Neuron (in vitro differentiated cells): Measurements from ENCODE around the gene MRPL55.

ENCODE experiments used
- H2AFZ ChIP-seq: one replicate; pipeline ENCODE4 v1.6.1; 2013; ENCODE audit warnings: low read depth, mild to moderate bottlenecking, inconsistent platforms, low read length, moderate library complexity
- H3K27me3 ChIP-seq: one replicate; pipeline ENCODE4 v1.6.1; 2013; ENCODE audit warnings: low read length; ENCODE audit not compliant: insufficient read depth
- H3K36me3 ChIP-seq: one replicate; pipeline ENCODE4 v1.6.1; 2013; ENCODE audit warnings: low read length; ENCODE audit not compliant: insufficient read depth
- H3K4me1 ChIP-seq: one replicate; pipeline ENCODE4 v1.6.1; 2013; ENCODE audit warnings: low read length; ENCODE audit not compliant: insufficient read depth
- H3K4me3 ChIP-seq: 2 replicates; pipeline ENCODE4 v1.5.1; 2013; ENCODE audit warnings: mild to moderate bottlenecking, low read length, moderate library complexity
- H3K9me3 ChIP-seq: one replicate; pipeline ENCODE4 v1.6.1; 2013; ENCODE audit warnings: low read length

Gene MRPL55

DNA sequence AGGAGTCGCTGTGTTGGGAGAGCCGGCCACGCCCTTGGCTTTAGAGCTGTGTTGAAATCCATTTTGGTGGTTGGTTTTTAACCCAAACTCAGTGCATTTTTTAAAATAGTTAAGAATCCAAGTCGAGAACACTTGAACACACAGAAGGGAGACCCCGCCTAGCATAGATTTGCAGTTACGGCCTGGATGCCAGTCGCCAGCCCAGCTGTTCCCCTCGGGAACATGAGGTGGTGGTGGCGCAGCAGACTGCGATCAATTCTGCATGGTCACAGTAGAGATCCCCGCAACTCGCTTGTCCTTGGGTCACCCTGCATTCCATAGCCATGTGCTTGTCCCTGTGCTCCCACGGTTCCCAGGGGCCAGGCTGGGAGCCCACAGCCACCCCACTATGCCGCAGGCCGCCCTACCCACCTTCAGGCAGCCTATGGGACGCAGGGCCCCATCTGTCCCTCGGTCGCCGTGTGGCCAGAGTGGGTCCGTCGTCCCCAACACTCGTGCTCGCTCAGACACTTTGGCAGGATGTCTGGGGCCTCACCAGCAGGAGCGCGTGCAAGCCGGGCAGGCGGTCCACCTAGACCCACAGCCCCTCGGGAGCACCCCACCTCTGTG lies 10.7 kb downstream of the MRPL55 start:
- no peak overlapping the region for H2AFZ ChIP-seq
- H3K36me3 ChIP-seq = peaks cover 60% of the 10 kb centered on the region
- no peak overlapping the region for H3K4me3 ChIP-seq
- peaks cover 16% of the 10 kb centered on the region for H3K9me3 ChIP-seq
- H3K4me1 ChIP-seq = peaks cover 6% of the 10 kb centered on the region
- H3K27me3 ChIP-seq = no peaks in the 10 kb centered on the region

DNA sequence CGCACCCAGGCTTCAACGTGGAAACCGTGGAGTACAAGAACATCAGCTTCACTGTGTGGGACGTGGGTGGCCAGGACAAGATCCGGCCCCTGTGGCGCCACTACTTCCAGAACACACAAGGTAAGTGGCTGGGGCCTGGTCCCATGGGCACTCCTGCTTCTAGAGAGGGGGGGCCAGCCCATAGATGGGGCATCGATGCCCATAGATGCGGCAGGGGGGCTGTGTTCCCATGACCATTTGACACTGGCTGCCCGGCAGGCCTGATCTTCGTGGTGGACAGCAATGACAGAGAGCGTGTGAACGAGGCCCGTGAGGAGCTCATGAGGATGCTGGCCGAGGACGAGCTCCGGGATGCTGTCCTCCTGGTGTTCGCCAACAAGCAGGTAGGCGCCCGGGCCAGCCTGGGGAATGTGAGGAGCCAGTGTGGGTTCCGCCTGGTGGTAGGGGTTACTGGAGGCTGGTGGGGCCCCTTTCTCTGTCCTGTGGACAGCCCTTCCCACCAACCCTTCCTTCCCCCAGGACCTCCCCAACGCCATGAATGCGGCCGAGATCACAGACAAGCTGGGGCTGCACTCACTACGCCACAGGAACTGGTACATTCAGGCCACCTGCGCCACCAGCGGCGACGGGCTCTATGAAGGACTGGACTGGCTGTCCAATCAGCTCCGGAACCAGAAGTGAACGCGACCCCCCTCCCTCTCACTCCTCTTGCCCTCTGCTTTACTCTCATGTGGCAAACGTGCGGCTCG lies 11.6 kb downstream of the MRPL55 start:
- H3K9me3 ChIP-seq = peaks cover 25% of the 10 kb centered on the region
- H3K36me3 ChIP-seq = peaks cover 68% of the 10 kb centered on the region
- H3K4me3 ChIP-seq = no peak overlapping the region
- no peak overlapping the region for H2AFZ ChIP-seq
- peaks cover 6% of the 10 kb centered on the region for H3K4me1 ChIP-seq
- no peaks in the 10 kb centered on the region for H3K27me3 ChIP-seq

DNA sequence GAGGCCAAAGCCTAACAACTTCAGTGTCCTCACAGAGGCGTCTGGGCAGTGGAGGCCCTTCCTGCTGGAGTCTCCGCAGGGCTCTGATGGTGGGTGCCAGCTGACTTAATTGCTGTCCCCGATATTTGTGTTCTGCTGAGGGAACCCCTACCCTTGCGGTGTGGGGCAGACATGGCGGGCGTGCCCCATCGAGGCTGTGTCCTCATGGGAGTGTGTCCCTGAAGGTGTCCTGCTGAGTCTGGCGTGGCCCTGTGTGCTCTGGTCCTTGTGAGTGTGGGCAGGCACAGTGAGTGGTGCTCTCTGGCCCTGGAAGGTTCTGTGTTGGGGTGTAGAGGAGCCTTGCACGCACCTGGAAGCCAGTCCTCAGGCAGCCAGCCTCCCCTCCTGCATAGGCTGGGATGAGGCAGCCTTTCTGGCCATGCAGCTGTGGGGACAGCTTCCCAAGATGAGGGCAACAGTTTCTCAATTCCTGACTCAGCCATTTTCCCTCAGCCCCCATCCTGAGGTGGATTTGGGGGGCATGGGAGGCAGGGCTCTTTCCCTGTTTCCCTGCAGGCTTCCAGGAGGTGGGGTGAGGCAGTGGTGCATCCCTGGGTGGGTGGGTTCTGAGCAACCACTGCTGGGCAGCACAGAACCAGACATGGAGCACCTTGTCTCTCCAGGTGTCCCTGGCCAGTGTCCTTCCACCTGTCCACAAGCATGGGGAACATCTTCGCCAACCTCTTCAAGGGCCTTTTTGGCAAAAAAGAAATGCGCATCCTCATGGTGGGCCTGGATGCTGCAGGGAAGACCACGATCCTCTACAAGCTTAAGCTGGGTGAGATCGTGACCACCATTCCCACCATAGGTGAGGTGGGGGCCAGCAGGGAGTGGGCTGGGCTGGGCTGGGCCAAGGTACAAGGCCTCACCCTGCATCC lies 12.4 kb downstream of the MRPL55 start:
- H3K4me1 ChIP-seq = peaks cover 1% of the 10 kb centered on the region
- peaks cover 27% of the 10 kb centered on the region for H3K9me3 ChIP-seq
- H3K4me3 ChIP-seq = no peak overlapping the region
- no peak overlapping the region for H2AFZ ChIP-seq
- H3K27me3 ChIP-seq = no peaks in the 10 kb centered on the region
- H3K36me3 ChIP-seq = peaks cover 71% of the 10 kb centered on the region

DNA sequence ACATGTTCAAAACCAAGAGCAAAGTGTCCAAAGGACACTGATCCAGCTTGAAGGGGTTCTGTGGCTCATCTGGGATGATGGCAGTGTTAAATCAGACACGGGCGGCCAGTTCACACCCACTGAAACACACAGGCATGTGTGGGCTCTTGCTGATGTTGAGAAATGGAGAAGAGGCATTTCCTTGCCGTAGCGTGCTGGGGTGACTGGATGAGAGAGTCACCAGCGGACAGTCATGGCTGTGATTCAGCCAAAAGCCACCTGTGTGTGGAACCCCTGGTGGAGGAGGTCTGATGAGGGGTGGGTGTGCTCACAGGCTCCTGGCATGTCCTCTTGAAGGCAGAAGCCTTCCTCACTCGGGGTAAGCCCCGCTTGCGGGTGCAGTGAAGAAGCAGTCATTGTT lies 13.2 kb downstream of the MRPL55 start:
- H3K4me3 ChIP-seq = no peak overlapping the region
- H2AFZ ChIP-seq = no peak overlapping the region
- peaks cover 27% of the 10 kb centered on the region for H3K9me3 ChIP-seq
- H3K36me3 ChIP-seq = peaks cover 66% of the 10 kb centered on the region
- H3K27me3 ChIP-seq = no peaks in the 10 kb centered on the region
- no peaks in the 10 kb centered on the region for H3K4me1 ChIP-seq

DNA sequence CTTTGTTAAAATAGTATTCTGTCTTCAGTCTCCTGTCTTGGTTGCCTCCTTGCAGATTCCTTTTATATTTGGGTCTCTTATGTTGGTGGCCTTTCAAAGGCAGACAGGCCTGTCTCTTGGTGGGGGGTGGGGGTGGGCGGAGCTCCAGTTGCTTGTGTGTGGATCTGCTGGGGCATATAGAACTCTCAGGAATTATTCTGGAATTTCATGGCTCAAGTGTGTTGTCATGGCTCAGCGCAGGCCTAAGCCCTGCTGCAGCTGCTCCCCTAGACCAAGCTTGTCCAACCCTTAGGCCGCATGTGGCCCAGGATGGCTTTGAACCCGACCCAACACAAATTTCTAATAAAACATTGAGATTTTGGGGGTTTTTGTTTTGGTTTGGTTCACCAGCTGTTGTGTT lies 13.9 kb downstream of the MRPL55 start:
- H2AFZ ChIP-seq = no peak overlapping the region
- H3K4me3 ChIP-seq = no peak overlapping the region
- peaks cover 61% of the 10 kb centered on the region for H3K36me3 ChIP-seq
- H3K9me3 ChIP-seq = peaks cover 27% of the 10 kb centered on the region
- peaks cover 8% of the 10 kb centered on the region for H3K4me1 ChIP-seq
- no peaks in the 10 kb centered on the region for H3K27me3 ChIP-seq

DNA sequence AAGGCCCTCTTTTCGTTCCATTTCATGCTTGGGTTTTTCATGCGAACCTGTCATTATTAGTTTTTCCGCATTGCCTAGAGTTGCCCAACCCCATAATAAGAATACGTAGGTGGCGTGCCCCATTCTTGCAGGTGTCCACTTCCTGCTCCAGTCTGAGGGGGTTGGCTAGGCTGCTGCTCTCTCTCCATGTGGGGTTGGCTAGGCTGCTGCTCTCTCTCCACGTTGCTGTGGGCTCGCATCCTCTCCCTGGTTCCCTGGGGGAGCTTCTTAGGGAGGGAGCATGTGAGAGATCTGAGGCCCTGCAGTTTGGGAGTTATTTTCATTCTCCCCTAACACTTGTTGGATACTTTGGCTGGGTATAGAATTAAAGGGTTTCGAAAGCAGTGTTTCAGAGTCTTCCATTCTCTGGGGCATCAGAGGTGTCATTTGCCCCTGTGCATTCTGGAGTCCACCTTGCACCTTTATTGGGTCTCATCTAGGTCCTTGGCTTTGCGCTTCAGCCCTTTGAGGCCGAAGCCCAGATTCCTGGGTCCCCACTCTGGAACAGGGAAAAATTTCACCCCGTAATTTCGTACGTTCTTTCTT lies 14.6 kb downstream of the MRPL55 start:
- H3K27me3 ChIP-seq = no peaks in the 10 kb centered on the region
- peaks cover 14% of the 10 kb centered on the region for H3K4me1 ChIP-seq
- H3K36me3 ChIP-seq = peaks cover 55% of the 10 kb centered on the region
- H3K9me3 ChIP-seq = peaks cover 27% of the 10 kb centered on the region
- H3K4me3 ChIP-seq = no peak overlapping the region
- H2AFZ ChIP-seq = no peak overlapping the region

DNA sequence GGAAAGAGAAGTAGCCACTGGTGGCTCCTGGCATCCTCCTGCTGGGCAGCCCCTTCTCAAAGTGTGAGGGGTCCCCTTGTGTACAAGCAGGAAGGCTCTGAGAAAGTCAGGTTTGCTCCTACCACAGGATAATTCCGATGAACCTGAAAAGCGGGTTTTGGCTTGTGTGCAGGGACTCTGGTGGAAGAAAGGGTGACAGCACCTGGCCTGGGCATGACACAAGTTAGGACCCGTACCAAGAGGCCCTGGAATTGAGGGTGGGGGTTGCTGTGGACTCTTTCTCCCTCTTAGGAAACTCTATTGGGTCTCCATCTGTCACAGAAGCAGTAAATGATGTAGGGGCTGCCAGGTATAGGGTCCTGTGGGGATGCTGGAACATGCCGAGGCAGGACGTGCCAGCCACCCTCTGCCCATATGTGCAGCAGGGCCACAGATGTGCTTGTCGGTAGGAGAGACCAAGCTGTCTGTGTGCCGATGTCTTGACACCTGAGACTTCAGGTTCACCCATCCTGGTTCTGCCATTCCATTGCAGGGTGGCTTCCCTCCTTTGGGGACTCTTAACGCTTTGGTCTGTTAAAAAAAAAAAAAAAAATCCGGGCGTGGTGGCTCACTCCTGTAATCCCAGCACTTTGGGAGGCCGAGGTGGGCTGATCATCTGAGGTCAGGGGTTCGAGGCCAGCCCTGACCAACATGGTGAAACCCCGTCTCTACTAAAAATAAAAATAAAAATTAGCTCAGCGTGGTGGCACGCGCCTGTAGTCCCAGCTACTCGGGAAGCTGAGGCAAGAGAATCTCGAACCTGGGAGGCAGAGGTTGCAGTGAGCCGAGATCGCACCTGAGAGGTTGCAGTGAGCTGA lies 15.8 kb downstream of the MRPL55 start:
- Histone ChIP-seq H3K27me3 (no peaks in the 10 kb centered on the region), H3K9me3 (peaks cover 27% of the 10 kb centered on the region), H2AFZ (no peak overlapping the region), H3K4me3 (no peak overlapping the region), H3K4me1 (peaks cover 14% of the 10 kb centered on the region), H3K36me3 (peaks cover 45% of the 10 kb centered on the region)

DNA sequence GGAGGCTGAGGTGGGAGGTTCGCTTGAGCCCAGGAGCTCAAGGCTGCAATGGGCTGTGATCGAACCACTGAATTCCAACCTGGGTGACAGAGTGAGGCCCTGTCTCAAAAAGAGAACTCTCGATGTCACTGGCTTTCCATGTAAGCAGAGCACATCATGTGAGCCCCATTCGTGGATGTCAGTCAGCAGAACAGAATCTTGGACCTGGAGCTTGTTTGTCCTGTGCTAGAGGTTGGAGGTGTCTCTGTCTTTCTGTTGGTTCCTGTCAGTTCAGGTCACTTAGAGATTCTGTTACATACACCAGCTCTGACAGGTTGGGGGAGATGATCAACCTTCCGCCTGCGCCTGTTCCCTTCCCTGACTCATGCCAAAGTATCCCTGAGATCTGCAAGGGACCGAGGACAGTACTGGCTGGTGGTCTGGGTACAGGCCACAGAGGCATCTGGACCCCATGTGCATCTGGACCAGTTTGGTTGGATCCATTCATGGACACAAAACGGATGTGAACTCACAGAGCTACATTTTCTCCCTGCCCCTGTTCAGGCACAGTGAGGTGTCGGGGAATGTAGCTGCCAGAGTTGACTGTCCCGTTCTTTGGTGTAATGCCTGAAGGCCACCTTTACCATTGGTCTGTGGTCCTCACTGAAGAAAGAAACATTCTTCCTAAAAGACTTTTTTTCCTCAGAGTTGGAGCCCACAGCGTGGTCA lies 16.6 kb downstream of the MRPL55 start:
- Histone ChIP-seq H3K36me3 (peaks cover 45% of the 10 kb centered on the region), H3K4me1 (peaks cover 18% of the 10 kb centered on the region), H3K4me3 (no peak overlapping the region), H3K27me3 (no peaks in the 10 kb centered on the region), H3K9me3 (peaks cover 27% of the 10 kb centered on the region), H2AFZ (no peak overlapping the region)

DNA sequence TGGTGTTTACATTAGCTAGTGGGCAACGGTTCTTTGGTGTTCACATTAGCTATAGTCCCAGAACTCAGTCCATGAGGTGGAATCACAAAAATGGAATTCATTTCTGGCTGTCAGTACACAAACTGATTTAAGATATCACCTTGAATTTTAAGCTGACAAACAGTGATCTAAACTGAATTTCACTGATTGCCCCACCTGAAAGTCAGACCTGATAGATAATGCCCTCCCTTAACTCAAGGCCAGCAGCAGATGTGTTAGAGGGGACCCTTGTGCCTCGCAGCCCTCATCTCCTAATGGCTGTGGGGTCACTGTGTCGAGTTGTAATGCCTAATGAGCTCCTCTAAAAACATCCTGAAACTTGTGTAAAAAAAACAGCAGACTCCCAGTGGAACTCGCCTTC lies 18.0 kb downstream of the MRPL55 start:
- H2AFZ ChIP-seq = no peak overlapping the region
- H3K4me3 ChIP-seq = no peak overlapping the region
- H3K27me3 ChIP-seq = no peaks in the 10 kb centered on the region
- peaks cover 27% of the 10 kb centered on the region for H3K9me3 ChIP-seq
- H3K4me1 ChIP-seq = peaks cover 18% of the 10 kb centered on the region
- H3K36me3 ChIP-seq = peaks cover 33% of the 10 kb centered on the region

DNA sequence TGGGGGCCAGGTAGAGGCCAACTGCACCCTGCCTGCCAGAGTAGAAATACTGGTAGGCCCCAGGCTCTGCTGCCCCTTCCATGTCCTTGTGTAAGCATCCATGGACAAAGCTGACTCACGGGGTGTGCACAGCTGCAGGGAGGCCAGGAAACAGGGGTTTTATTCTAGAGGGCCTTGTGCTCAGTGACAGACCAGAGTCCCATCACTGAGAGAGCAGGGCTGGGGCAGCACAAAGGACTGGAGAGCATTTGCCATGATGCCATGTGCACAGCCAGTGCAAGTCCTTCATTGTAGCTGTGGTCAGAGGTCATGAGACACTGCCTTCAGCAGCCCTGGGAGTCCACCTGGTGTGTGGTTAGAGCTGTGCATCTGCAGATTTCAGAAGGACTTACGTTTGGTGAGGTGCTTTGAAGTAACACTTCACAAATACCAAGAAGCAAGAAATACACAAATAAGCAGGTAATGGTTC lies 18.5 kb downstream of the MRPL55 start:
- no peak overlapping the region for H3K4me3 ChIP-seq
- H3K36me3 ChIP-seq = peaks cover 28% of the 10 kb centered on the region
- H3K9me3 ChIP-seq = peaks cover 24% of the 10 kb centered on the region
- H3K27me3 ChIP-seq = no peaks in the 10 kb centered on the region
- H2AFZ ChIP-seq = no peak overlapping the region
- peaks cover 20% of the 10 kb centered on the region for H3K4me1 ChIP-seq

DNA sequence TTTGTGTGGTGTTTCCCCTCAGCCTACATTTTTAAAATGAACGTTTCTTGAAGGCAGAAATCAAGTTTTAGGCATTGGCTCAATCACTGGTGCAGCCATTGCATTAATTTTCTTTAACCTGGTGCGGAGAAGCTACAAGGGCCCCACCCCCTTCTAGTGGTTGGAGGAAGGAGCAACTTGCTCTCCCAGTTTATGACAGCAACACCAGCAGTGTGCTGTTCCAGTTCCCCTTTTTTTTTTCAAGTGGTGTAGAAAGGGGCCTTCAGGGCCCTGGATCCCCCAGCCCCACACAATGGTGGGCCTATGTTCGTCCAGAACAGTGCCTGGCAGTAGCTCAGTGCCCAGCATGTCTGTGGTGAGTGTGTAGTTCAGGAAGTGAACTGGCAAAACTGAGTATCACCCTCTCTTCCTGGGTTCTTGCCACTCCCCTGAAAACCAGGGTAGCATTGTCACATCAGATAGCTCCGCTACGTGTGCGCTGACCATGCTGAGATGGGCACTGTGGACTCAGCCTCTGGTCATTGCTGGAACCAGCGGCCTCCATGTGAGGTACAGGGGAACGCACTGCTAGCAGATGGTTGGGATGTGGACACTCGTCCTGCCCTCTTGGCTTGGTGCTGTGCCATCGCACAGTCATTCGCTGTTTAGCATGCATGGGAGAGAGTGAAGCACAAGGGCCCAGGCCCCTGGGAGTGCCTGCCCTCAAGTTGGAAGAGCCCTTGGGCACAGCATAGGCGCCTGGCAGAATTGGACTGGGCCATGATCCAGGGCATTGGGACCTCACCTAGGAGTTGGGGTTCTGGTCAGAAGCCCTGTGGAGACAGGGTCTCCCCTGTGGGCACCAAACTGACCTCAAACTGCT lies 19.3 kb downstream of the MRPL55 start:
- Histone ChIP-seq H2AFZ (no peak overlapping the region), H3K36me3 (peaks cover 25% of the 10 kb centered on the region), H3K4me3 (no peak overlapping the region), H3K9me3 (peaks cover 19% of the 10 kb centered on the region), H3K27me3 (no peaks in the 10 kb centered on the region), H3K4me1 (peaks cover 29% of the 10 kb centered on the region)
